GM10248 (cell line): ENCODE measurements around the gene KRT80.

Source experiments
- CTCF ChIA-PET: fragments of 300-600 bp; sonication (Branson Sonifier 250); formaldehyde crosslinking; extraction: SDS; loops from one replicate; lab custom pipeline; 2021; ENCODE audit warnings: antibody characterized with exemption; lab: Yijun Ruan, JAX
- POLR2A ChIA-PET: fragments of 350-650 bp; sonication (Branson Sonifier 250); formaldehyde crosslinking; extraction: SDS; loops from one replicate; lab custom pipeline; 2020; ENCODE audit warnings: antibody characterized with exemption; lab: Yijun Ruan, JAX
- DNase-seq: peaks from one replicate; pipeline ENCODE4 v3.0.0; 2012; ENCODE audit errors: extremely low spot score
- CTCF ChIP-seq: IDR thresholded peaks from 2 replicates; pipeline ENCODE4 v1.5.1; 2012; ENCODE audit warnings: mild to moderate bottlenecking, low read depth; ENCODE audit errors: extremely low read depth, missing control alignments, control extremely low read depth

Gene KRT80

GRCh38 chr12:52187206-52187605 lies 4.6 kb downstream of the KRT80 start:
- TF ChIP-seq CTCF, result no peak
- ChIA-PET POLR2A (no interaction called here), CTCF (interaction anchor here (1.3 kb wide), 1 partner anchor 13 kb away, joined by 3 read pairs; no protein-coding TSS in a partner anchor)
- DNase-seq, result no peak

DNA sequence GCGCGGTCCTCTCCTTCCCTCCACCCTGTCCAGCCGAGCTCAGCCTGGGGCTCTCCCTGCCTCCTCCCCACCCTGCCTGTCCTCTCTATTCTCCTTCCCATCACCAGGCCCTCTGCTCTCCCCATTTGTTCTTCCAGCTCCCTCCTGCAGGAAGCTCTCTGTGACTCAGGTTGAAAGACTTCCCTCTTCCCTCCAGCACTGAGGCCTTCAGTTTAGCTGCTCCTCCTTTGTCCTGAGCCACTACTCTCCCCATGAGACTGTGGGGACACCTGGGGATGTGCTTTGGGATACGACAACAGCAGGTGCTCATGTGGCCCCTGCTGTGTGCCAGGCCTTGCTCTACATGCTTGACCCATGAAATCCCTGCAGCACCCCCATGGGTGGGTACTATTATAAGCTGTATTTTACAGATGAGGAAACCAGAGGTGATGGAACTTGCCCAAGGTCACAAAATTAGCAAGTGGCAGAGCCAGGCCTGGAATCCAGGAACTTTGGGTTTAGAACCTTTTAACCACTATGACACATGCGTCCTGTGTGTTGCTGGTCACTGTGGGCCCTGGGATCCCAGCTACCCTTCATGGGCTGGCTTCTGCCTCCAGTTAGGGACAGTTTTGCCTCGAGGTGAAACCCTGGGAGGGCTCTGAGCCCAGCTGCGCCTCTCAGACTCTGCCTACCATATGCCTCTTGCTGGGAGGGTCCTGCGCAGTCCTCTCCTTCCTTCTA lies 5.5 kb downstream of the KRT80 start:
- ChIA-PET POLR2A (no interaction called here), CTCF (interaction anchor here (1.1 to 1.7 kb wide), 4 partner anchors 10 to 27 kb away, joined by 3 to 10 read pairs (median 6); no protein-coding TSS in a partner anchor)
- TF ChIP-seq CTCF, result no peak
- no peak for DNase-seq

- POLR2A ChIA-PET, result no interaction called here
- no peak for TF ChIP-seq CTCF
- CTCF ChIA-PET, result interaction anchor here (1.1 to 1.7 kb wide), 5 partner anchors 9 to 28 kb away, joined by 3 to 10 read pairs (median 4); no protein-coding TSS in a partner anchor
- no peak for DNase-seq
Measured at GRCh38 chr12:52185400-52185967, 6.3 kb downstream of the KRT80 start.

GRCh38 chr12:52184813-52185212 lies 7.0 kb downstream of the KRT80 start:
- no peak for DNase-seq
- TF ChIP-seq CTCF, result no peak
- POLR2A ChIA-PET, result no interaction called here
- CTCF ChIA-PET, result interaction anchor here (1.4 to 1.7 kb wide), 2 partner anchors 27 to 29 kb away, joined by 3 to 10 read pairs; no protein-coding TSS in a partner anchor

DNA sequence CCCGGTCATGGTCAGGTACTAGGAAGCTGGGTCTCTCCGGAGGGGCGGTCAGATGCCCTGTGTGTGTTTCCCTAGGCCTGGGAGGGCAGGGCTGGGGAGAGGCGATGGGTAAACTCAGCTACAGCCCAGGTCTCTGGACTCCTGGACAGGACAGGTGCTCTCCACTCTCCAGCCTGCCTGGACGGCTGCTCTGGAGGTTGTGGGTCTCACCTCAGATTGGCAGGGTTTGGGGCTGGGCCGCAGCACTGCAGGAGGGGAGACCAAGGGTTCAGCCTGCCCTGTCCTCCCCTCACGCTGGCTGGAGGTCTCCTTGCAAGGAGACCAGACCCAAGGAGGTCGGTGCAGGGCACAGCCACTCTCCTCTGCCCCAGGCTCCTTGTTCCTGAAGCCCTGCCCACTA lies 7.8 kb downstream of the KRT80 start:
- ChIA-PET POLR2A (no interaction called here), CTCF (interaction anchor here (1.4 kb wide), 1 partner anchor 26 kb away, joined by 3 read pairs; no protein-coding TSS in a partner anchor)
- no peak for TF ChIP-seq CTCF
- DNase-seq, result no peak

GRCh38 chr12:52183544-52183910 lies 8.3 kb downstream of the KRT80 start:
- CTCF ChIA-PET, result interaction anchor here (1.6 kb wide), 1 partner anchor 62 kb away, joined by 3 read pairs; no protein-coding TSS in a partner anchor
- POLR2A ChIA-PET, result no interaction called here

More at GRCh38 chr12:52183544-52183910, 8.3 kb downstream of the KRT80 start:
- no peak for DNase-seq
- TF ChIP-seq CTCF, result no peak
